Heart left ventricle (tissue), 13 donors: ENCODE data around the gene GRM7.

Experiments used
- POLR2A ChIP-seq, 2 donors: fragments of 450-650 bp; IDR thresholded peaks; one replicate each; pipeline ENCODE4 v1.6.1; 2017; ENCODE audit warnings: antibody characterized with exemption in 2 of 2, mild to moderate bottlenecking in 2 of 2, moderate library complexity in 2 of 2
- TF ChIP-seq, protein P1 (sequence below), 12 donors: fragments of 200-600 bp; sonication (generic) in 4 of 12; IDR thresholded peaks; one replicate each; pipeline versions ENCODE4 v1.5.0 to v1.8.0; 2018 to 2022; ENCODE audit warnings: antibody characterized with exemption in 12 of 12, mild to moderate bottlenecking in 5 of 12
- donor health status: ischemic (EF 13 %, LVEDD 7.1; RV severe dilation, severe dysfunction).
- donor health status: DM: no; HTN: yes; CAD: no.
- donor health status: DM: no; HTN: no; CAD: no.
- donor health status: ischemic (EF 25% LVEDD 6.9; RV normal size, moderate dysfunction).
- donor health status: ischemic (EF 25% LVEDD 5.7; RV mildly dilated, moderate dysfunction).
- donor health status: ischemic (EF 35%, LVEDD 5.7; RV mildly dilated, moderate dysfunction).
- donor health status: nonischemic (EF 11% LVEDD 7.7; RV severe dilation, severe dysfunction).
- donor health status: DM: yes; HTN: yes; CAD: no.
- donor health status: PGD.
- donor health status: ischemic (EF 29% LVEDD 5.4; RV normal size, mild dysfunction).
- donor health status: nonischemic (EF 23%, LVEDD 6.1; RV moderate dilation, normal function).

- TF ChIP-seq, protein P1, sequence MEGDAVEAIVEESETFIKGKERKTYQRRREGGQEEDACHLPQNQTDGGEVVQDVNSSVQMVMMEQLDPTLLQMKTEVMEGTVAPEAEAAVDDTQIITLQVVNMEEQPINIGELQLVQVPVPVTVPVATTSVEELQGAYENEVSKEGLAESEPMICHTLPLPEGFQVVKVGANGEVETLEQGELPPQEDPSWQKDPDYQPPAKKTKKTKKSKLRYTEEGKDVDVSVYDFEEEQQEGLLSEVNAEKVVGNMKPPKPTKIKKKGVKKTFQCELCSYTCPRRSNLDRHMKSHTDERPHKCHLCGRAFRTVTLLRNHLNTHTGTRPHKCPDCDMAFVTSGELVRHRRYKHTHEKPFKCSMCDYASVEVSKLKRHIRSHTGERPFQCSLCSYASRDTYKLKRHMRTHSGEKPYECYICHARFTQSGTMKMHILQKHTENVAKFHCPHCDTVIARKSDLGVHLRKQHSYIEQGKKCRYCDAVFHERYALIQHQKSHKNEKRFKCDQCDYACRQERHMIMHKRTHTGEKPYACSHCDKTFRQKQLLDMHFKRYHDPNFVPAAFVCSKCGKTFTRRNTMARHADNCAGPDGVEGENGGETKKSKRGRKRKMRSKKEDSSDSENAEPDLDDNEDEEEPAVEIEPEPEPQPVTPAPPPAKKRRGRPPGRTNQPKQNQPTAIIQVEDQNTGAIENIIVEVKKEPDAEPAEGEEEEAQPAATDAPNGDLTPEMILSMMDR (IDR thresholded peaks at IDR 0.05), result no peak
- no peak for TF ChIP-seq POLR2A (IDR thresholded peaks at IDR 0.05)
These were observed 496.2 kb downstream of the GRM7 start for GRCh38 chr3:7357101-7357500.
